GM23248 (cell line): ENCODE data around the gene IL1RAPL1.

Source experiments
- EZH2 ChIP-seq: fragments of 200-600 bp; sonication (generic); IDR thresholded peaks from 2 replicates; pipeline ENCODE4 v1.6.1; 2018; ENCODE audit warnings: antibody characterized with exemption, mild to moderate bottlenecking; ENCODE audit not compliant: insufficient read depth, poor library complexity, severe bottlenecking
- EZH2phosphoT487 ChIP-seq: fragments of 200-600 bp; sonication (generic); IDR thresholded peaks from 2 replicates; pipeline ENCODE4 v1.6.1; 2018; ENCODE audit warnings: antibody characterized with exemption, moderate library complexity, mild to moderate bottlenecking, low read depth; ENCODE audit not compliant: insufficient read depth

DNA sequence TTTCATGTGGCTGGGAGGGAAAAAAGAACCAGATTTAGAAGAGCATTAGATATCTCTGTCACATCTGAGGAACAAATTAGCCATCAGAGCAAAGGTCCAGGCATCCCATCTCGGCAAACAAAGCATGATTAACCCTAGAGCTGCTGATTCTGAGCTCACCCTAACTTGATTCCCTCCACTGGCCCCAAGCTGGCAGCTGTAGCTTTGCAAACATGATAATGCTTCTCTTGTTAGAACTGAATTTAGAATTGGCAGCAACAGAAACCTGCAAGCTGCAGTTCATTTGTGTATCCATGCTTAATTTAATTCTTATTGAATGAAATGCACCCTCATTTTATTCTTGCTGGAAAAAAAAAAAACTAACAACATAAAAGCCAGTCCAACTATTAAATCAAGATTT lies 289.2 kb downstream of the IL1RAPL1 start:
- TF ChIP-seq EZH2 = no peak
- no peak for TF ChIP-seq EZH2phosphoT487
